ENCODE data around the gene SF3B2. TPM values are rescaled to one million over a fixed set of nuclear protein-coding genes. Genes with fewer than 3 reads are reported as not detected.

SF3B2 gene
- total and polyA plus RNA-seq, 2 donors (not counting 1 experiment from before 2014, with no cell fraction given), result 139 to 205 TPM

DNA sequence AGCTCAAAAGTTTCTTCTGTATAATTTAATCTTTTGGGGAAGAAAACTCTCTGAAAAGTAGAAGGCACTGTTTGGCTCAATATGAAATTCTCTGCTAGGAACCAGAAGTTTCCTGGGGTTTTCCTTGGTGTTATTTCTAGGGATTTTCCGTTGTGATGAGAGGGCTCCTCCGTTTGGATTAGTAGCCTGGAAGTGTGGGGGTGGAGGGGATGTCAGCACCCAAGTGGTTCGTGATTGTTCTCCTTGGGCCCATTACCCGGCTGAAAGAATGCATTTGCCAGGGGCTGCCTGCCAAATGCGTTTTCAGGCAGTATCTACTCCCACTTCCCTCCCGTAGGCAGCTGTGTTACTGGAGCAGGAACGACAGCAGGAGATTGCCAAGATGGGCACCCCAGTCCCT, 4.3 kb downstream of the SF3B2 start:
- Histone ChIP-seq H2AFZ (ENCODE audit: insufficient read depth, low read depth, low read length, poor library complexity, severe bottlenecking) (no peak overlapping the region), H3K27ac (ENCODE audit: low read length in 2 of 2) (no peak overlapping the region), H3K9ac (ENCODE audit: low read length) (no peak overlapping the region), H3K36me3 (replicated peaks in 1 of 2; ENCODE audit: control extremely low read depth in 1 of 2, control insufficient read depth in 1 of 2, extremely low read depth in 1 of 2, insufficient read depth in 2 of 2, low read length in 1 of 2) (peaks cover 0 to 74% of the 10 kb centered on the region in 2 experiments), H4K20me1 (ENCODE audit: control insufficient read depth, insufficient read depth, low read length, poor library complexity, severe bottlenecking) (peaks cover 44% of the 10 kb centered on the region), H3K27me3 (replicated peaks in 1 of 4; ENCODE audit: control extremely low read depth in 1 of 4, control insufficient read depth in 3 of 4, insufficient read depth in 4 of 4, low read length in 3 of 4) (no peaks in the 10 kb centered on the region), H3K79me2 (ENCODE audit: control insufficient read depth, insufficient read depth, low read length) (peaks cover 79% of the 10 kb centered on the region), H3K4me3 (ENCODE audit: control extremely low read depth in 1 of 5, extremely low read depth in 1 of 5, insufficient read depth in 1 of 5, low read depth in 2 of 5, low read length in 4 of 5) (no peak overlapping the region), H3K9me3 (ENCODE audit: control extremely low read depth in 1 of 3, control insufficient read depth in 2 of 3, insufficient read depth in 1 of 3, low read length in 2 of 3) (no peaks in the 10 kb centered on the region), H3K4me1 (ENCODE audit: control insufficient read depth in 2 of 2, insufficient read depth in 2 of 2, low read length in 2 of 2) (peaks cover 9 to 20% of the 10 kb centered on the region in 2 donors), H3K4me2 (replicated peaks; ENCODE audit: low read depth, low read length, poor library complexity, severe bottlenecking) (no peak overlapping the region)
- intact Hi-C loops (cut with micrococcal nuclease), result no loop called here
- 97% methylated on average over 7 of the region's 7 CpGs for WGBS (ENCODE audit: insufficient coverage)
- Mint-ChIP-seq H3K9me3 (ENCODE audit: insufficient read depth) (no peaks in the 10 kb centered on the region), H3K4me3 (no peak overlapping the region), H3K27ac (no peak overlapping the region), H3K4me1 (peaks cover 29% of the 10 kb centered on the region), H3K27me3 (no peaks in the 10 kb centered on the region)
- CTCF ChIA-PET, result interaction anchor here (0.7 to 8.0 kb wide), 5 partner anchors 11 to 196 kb away, joined by 3 to 78 read pairs (median 6); partner anchors contain the start of genes MUS81 and PACS1
- TF ChIP-seq, protein P1, sequence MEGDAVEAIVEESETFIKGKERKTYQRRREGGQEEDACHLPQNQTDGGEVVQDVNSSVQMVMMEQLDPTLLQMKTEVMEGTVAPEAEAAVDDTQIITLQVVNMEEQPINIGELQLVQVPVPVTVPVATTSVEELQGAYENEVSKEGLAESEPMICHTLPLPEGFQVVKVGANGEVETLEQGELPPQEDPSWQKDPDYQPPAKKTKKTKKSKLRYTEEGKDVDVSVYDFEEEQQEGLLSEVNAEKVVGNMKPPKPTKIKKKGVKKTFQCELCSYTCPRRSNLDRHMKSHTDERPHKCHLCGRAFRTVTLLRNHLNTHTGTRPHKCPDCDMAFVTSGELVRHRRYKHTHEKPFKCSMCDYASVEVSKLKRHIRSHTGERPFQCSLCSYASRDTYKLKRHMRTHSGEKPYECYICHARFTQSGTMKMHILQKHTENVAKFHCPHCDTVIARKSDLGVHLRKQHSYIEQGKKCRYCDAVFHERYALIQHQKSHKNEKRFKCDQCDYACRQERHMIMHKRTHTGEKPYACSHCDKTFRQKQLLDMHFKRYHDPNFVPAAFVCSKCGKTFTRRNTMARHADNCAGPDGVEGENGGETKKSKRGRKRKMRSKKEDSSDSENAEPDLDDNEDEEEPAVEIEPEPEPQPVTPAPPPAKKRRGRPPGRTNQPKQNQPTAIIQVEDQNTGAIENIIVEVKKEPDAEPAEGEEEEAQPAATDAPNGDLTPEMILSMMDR (IDR thresholded peaks at IDR 0.05), result no peak
- TF ChIP-seq EZH2 (IDR thresholded peaks at IDR 0.05; ENCODE audit: borderline replicate concordance, insufficient read depth, low read depth, low read length, poor library complexity, severe bottlenecking), result no peak
- ATAC-seq (ENCODE audit: low read depth) (no peak), DNase-seq (no peak)
- POLR2A ChIA-PET, result interaction anchor here (0.7 kb wide), 2 partner anchors 11 to 345 kb away, joined by 3 to 8 read pairs; no protein-coding TSS in a partner anchor

DNA sequence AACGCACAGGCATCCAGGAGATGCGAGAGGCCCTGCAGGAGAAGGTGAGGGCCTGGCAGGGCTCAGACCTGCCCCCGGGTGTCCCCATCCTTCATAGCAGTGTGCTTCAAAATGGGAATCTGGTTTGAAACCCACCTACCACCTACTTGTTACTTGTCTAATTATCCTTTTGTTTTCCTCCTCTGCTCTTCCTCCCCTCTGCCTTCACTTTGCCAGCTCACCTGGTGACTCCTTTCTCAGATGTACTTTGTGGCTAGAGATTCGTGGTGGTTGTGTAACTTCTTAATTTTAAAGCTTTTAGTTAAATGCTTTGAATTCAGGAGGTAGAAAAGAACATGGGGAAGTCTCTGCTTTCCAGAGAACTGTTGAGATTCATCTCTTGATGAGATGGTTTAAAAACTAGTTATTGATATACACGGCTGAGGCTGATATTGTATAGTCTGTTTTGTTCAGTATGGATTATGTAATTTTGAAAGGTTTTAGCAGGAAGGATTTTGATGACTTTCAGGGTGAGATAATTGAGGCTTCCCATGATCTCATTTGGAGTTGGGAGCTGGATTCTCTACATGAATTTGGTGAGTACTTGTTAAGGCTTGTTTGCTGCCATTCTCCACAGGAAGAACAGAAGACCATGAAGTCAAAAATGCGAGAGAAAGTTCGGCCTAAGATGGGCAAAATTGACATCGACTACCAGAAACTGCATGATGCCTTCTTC, 8.0 kb downstream of the SF3B2 start:
- Histone ChIP-seq H3K79me2 (ENCODE audit: control insufficient read depth, insufficient read depth, low read length) (peaks cover 67% of the 10 kb centered on the region), H4K20me1 (ENCODE audit: control insufficient read depth, insufficient read depth, low read length, poor library complexity, severe bottlenecking) (peaks cover 26% of the 10 kb centered on the region), H3K27ac (ENCODE audit: low read length in 2 of 2) (no peak overlapping the region), H2AFZ (ENCODE audit: insufficient read depth, low read depth, low read length, poor library complexity, severe bottlenecking) (no peak overlapping the region), H3K27me3 (replicated peaks in 1 of 4; ENCODE audit: control extremely low read depth in 1 of 4, control insufficient read depth in 3 of 4, insufficient read depth in 4 of 4, low read length in 3 of 4) (no peaks in the 10 kb centered on the region), H3K4me2 (replicated peaks; ENCODE audit: low read depth, low read length, poor library complexity, severe bottlenecking) (no peak overlapping the region), H3K9ac (ENCODE audit: low read length) (no peak overlapping the region), H3K4me1 (ENCODE audit: control insufficient read depth in 2 of 2, insufficient read depth in 2 of 2, low read length in 2 of 2) (peaks cover 0 to 6% of the 10 kb centered on the region in 2 donors), H3K36me3 (replicated peaks in 1 of 2; ENCODE audit: control extremely low read depth in 1 of 2, control insufficient read depth in 1 of 2, extremely low read depth in 1 of 2, insufficient read depth in 2 of 2, low read length in 1 of 2) (peaks cover 4 to 96% of the 10 kb centered on the region in 2 experiments), H3K4me3 (ENCODE audit: control extremely low read depth in 1 of 5, extremely low read depth in 1 of 5, insufficient read depth in 1 of 5, low read depth in 2 of 5, low read length in 4 of 5) (no peak overlapping the region), H3K9me3 (ENCODE audit: control extremely low read depth in 1 of 3, control insufficient read depth in 2 of 3, insufficient read depth in 1 of 3, low read length in 2 of 3) (no peaks in the 10 kb centered on the region)
- DNase-seq (no peak), ATAC-seq (ENCODE audit: low read depth) (no peak)
- intact Hi-C loops (cut with micrococcal nuclease), result no loop called here
- H3K27me3 Mint-ChIP-seq, result no peaks in the 10 kb centered on the region
- peaks cover 21% of the 10 kb centered on the region for H3K4me1 Mint-ChIP-seq
- no peaks in the 10 kb centered on the region for H3K9me3 Mint-ChIP-seq (ENCODE audit: insufficient read depth)
- no peak overlapping the region for H3K4me3 Mint-ChIP-seq
- no peak overlapping the region for H3K27ac Mint-ChIP-seq
- TF ChIP-seq, protein P1 (IDR thresholded peaks at IDR 0.05), result no peak
- no peak for TF ChIP-seq EZH2 (IDR thresholded peaks at IDR 0.05; ENCODE audit: borderline replicate concordance, insufficient read depth, low read depth, low read length, poor library complexity, severe bottlenecking)
- ChIA-PET POLR2A (no interaction called here), CTCF (interaction anchor here (1.1 to 3.0 kb wide), 4 partner anchors 8 to 77 kb away, joined by 3 to 17 read pairs (median 4); no protein-coding TSS in a partner anchor)
- 96% methylated on average over 7 of the region's 8 CpGs for WGBS (ENCODE audit: insufficient coverage)
